Activated CD4-positive, alpha-beta T cell treated with anti-CD3 and anti-CD28 coated beads, Interleukin-10, Interleukin-2, amounts not matched to agents 100 ng/mL and 50 ng/mL, durations not matched to agents 16 hours and 8 hours (primary cell): Measurements from ENCODE around the gene ERN1.
"Not testable (repeated sequence)": the region's sequence is repeated elsewhere in the genome, so short reads cannot be mapped to it uniquely, and the experiment has no call there.

ENCODE experiments used
- DNase-seq: peaks from one replicate; pipeline ENCODE4 v3.0.0-alpha.2; 2020

The ERN1 gene

GRCh38 chr17:64022611-64023063 is 107.3 kb downstream of the ERN1 start:
- no peak for DNase-seq

- peak; percentile 94 for DNase-seq
These were observed 109.7 kb downstream of the ERN1 start, which contains the start of gene ICAM2 for GRCh38 chr17:64020056-64020766. Gene ICAM2, minus strand, starts transcription at chr17:64020633. Its CDS starts 13,942 bp downstream, at chr17:64006691.

- DNase-seq: not testable (repeated sequence)
These were observed 110.4 kb downstream of the ERN1 start for GRCh38 chr17:64019551-64019961.

DNA sequence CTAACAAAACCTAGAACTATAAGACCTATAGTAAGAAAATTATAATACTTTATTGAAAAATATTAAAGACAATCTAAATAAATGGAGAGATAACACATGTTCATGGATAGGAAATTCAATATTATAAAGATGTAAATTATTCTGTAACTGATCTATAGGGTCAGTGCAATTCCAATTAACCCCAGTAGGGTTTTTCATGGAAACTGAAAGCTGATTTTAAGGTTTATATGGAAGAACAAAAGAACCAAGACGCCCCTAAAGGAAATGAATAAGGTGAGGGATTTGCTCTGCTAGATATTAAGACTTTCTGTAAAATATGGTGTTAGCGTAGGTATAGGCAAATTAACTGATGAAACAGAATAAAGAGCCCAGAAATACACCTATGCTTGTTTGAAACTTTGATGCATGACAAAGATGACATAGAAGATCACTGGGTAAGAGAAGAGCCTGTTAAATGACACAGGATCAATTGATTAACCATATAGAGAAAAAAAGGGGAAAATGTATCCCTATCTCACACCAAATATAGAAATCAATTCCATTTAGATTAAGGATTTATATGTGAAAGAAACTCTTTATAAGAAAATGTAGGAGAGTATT is 112.5 kb downstream of the ERN1 start:
- DNase-seq: no peak

GRCh38 chr17:64016974-64017373 is 113.0 kb downstream of the ERN1 start:
- no peak for DNase-seq

GRCh38 chr17:64016231-64016784 is 113.6 kb downstream of the ERN1 start:
- no peak for DNase-seq

GRCh38 chr17:64015447-64015846 is 114.5 kb downstream of the ERN1 start:
- no peak for DNase-seq

- no peak for DNase-seq
These were observed 120.2 kb downstream of the ERN1 start for GRCh38 chr17:64009571-64010402.

GRCh38 chr17:64008830-64009229 is 121.1 kb downstream of the ERN1 start:
- DNase-seq: no peak

GRCh38 chr17:64008346-64008745 is 121.6 kb downstream of the ERN1 start:
- DNase-seq: no peak

- no peak for DNase-seq
These were observed 122.1 kb downstream of the ERN1 start for GRCh38 chr17:64007838-64008282.

DNA sequence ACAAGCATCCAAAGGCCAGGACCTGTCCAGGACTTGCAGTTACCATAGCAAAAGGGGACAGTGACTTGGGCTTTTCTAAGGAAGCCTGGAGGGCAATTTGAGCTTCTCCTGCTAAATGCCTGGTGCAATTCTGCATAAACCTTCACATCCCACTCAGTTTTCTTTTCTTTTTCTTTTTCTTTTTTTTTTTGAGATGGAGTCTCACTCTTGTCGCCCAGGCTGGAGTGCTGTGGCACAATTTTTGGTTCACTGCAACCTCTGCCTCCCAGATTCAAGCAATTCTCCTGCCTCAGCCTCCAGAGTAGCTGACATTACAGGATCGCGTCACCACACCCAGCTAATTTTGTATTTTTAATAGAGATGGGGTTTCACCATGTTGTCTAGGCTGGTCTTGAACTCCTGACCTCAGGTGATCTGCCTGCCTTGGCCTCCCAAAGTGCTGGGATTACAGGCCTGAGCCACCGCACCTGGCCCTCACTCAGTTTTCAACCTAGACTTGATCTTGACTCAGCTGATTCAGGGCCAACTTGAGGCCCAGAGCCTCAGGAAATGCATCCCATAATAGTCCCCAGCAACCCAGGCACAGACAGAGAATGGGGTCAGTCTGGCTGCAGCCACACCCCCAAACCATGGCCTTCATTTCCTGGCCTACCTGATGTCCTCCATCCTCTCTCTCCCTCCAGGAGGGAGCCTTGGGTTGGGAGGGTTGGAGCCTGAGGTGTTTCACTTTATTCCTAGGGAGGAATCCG is 122.7 kb downstream of the ERN1 start:
- DNase-seq: not testable (repeated sequence)

GRCh38 chr17:64006361-64007088 is 123.4 kb downstream of the ERN1 start:
- no peak for DNase-seq

DNA sequence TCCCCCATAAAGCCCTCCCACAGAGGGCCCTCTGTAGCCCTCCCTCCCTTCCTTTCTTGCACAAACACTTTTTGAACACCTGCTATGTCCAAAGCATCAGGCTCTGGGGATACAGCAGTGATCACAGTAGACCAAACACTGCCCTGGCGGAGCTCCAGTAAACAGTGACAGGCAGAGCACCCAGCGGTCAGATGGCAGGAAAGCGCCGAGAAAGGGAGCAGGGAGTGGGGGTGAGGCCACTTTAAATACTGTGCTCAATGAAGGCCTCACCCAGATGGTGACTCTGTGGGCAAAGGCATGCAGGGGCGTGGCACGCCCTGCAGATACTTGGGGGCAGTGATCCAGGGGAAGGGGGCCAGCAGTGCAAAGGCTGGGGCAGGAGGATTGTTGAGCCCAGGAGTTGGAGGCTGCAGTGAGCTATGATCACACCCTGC is 124.2 kb downstream of the ERN1 start:
- DNase-seq: no peak

DNA sequence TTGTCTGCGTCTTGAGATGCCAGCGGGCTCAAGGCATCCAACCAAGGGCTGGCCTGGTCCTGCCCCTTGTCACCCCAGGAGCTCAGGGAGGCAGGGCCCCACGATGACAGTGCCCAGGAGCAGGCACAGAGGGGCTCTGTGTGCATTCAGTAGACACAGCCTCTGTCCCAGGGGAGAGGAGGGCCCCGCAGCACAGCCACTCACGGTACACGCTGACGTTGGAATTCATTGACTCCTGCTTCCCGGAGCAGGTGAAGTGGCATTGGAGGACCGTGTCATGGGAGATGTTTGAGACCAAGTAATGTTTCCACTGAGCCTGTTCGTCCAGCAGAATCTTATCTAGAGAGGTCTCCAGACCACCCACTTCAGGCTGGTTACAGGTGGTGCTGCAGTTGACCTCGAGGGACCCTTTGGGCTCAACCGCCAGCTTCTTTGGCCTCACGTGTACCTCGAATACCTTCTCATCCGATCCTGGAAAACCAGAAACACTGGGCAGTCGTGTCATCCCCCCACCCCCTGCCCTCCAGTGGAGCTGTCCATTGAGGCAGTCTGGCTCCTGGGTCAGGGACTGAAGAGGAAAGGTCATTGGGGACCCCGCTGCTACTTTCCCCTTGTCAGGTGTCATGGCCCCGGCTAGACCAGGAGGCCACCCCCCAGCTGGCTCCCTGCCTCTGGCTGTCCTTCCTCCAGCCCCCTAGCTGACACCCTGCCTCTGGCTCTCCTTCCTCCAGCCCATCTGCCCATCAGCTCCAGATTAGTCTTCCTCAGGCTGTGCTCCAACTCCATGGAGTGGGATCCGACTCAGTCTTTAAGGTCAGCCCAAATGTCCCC is 124.8 kb downstream of the ERN1 start:
- no peak for DNase-seq

- no peak for DNase-seq
These were observed 125.7 kb downstream of the ERN1 start for GRCh38 chr17:64004218-64004770.

DNA sequence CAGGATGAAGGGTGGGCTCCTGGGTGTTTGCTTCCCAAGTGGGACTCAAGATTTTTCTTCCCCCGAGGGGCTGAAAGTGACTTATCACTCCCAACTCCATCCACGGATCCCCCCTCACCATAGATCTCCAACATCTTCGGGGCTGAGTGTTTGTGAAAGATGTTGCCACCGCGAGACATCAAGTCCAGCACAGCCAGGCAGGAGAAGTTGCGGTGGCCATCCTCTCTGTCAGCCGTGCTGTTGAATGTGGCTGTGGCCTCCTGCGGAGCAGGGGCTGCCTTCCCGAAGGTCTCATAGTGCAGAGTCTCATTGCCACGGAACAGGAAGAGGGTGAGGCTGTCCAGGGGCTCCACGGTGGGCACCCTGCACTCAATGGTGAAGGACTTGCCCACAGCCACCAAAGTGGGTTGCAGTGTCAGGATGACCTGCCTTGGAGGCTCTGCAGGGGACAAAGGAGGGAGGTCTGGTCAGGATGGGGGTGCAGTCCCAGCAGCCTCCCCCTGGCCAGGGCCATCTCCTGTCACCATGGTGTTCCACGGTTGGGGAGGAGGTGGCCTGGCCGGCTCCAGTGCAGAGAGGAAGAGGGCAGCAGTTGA is 126.3 kb downstream of the ERN1 start:
- no peak for DNase-seq

- no peak for DNase-seq
These were observed 127.1 kb downstream of the ERN1 start for GRCh38 chr17:64002658-64003525.
